Neural crest cell (in vitro differentiated cells): ENCODE data around the gene NCAPD3. TPM values are rescaled to one million over a fixed set of nuclear protein-coding genes. Genes with fewer than 3 reads are reported as not detected.

Experiments used
- DNase-seq: peaks from one replicate; pipeline ENCODE4 v3.0.0; 2021; ENCODE audit warnings: low read depth, mixed read lengths, low spot score
- H3K27ac Mint-ChIP-seq: one replicate; pipeline ENCODE4 v1.8.0; 2021; ENCODE audit warnings: mild to moderate bottlenecking, mixed read lengths; ENCODE audit not compliant: unreplicated experiment
- H3K27me3 Mint-ChIP-seq: 2 replicates; pipeline ENCODE4 v1.8.0; 2021; ENCODE audit warnings: low read depth, mild to moderate bottlenecking, mixed read lengths
- H3K36me3 Mint-ChIP-seq: 2 replicates; pipeline ENCODE4 v1.8.0; 2021; ENCODE audit warnings: low read depth, mild to moderate bottlenecking, mixed read lengths
- H3K4me1 Mint-ChIP-seq: 2 replicates; pipeline ENCODE4 v1.8.0; 2021; ENCODE audit warnings: mixed read lengths
- H3K4me3 Mint-ChIP-seq: one replicate; pipeline ENCODE4 v1.8.0; 2021; ENCODE audit warnings: mild to moderate bottlenecking, mixed read lengths
- H3K9me3 Mint-ChIP-seq: 2 replicates; pipeline ENCODE4 v1.8.0; 2021; ENCODE audit warnings: mixed read lengths
- CTCF ChIP-seq: fragments of 200-600 bp; sonication (generic); conservative IDR thresholded peaks from 2 replicates; pipeline ENCODE4 v1.5.0; 2021; ENCODE audit warnings: antibody characterized with exemption, mild to moderate bottlenecking
- total RNA-seq: library from RNA; stranded (reverse); gene quantifications from 2 replicates; pipeline ENCODE4 v1.2.1, GENCODE V29; 2021

The NCAPD3 gene
- total RNA-seq, 1 donor from 2014 or later: 53.8 TPM

- no peak for DNase-seq
- H3K4me1 Mint-ChIP-seq: no peaks in the 10 kb centered on the region
- H3K27me3 Mint-ChIP-seq: no peaks in the 10 kb centered on the region
- H3K9me3 Mint-ChIP-seq: no peaks in the 10 kb centered on the region
- no peak for TF ChIP-seq CTCF
- H3K36me3 Mint-ChIP-seq: peaks cover 2% of the 10 kb centered on the region
- H3K4me3 Mint-ChIP-seq: no peak overlapping the region
- no peak overlapping the region for H3K27ac Mint-ChIP-seq
Observed at GRCh38 chr11:134181707-134182106, 42.1 kb downstream of the NCAPD3 start.

GRCh38 chr11:134178032-134178674 lies 45.6 kb downstream of the NCAPD3 start:
- Mint-ChIP-seq H3K4me3 (no peak overlapping the region), H3K36me3 (peaks cover 12% of the 10 kb centered on the region), H3K27ac (no peak overlapping the region), H3K9me3 (no peaks in the 10 kb centered on the region), H3K4me1 (no peaks in the 10 kb centered on the region), H3K27me3 (no peaks in the 10 kb centered on the region)
- no peak for TF ChIP-seq CTCF
- no peak for DNase-seq

- Mint-ChIP-seq H3K4me3 (no peak overlapping the region), H3K4me1 (no peaks in the 10 kb centered on the region), H3K27me3 (no peaks in the 10 kb centered on the region), H3K36me3 (peaks cover 24% of the 10 kb centered on the region), H3K9me3 (no peaks in the 10 kb centered on the region), H3K27ac (no peak overlapping the region)
- DNase-seq: no peak
- no peak for TF ChIP-seq CTCF
Observed at GRCh38 chr11:134176284-134176683, 47.5 kb downstream of the NCAPD3 start.

- peaks cover 49% of the 10 kb centered on the region for H3K36me3 Mint-ChIP-seq
- no peak overlapping the region for H3K27ac Mint-ChIP-seq
- H3K4me1 Mint-ChIP-seq: no peaks in the 10 kb centered on the region
- no peaks in the 10 kb centered on the region for H3K27me3 Mint-ChIP-seq
- TF ChIP-seq CTCF: no peak
- H3K9me3 Mint-ChIP-seq: peaks cover 3% of the 10 kb centered on the region
- DNase-seq: no peak
- H3K4me3 Mint-ChIP-seq: no peak overlapping the region
Observed at GRCh38 chr11:134173296-134173695, 50.5 kb downstream of the NCAPD3 start.

- H3K36me3 Mint-ChIP-seq: peaks cover 62% of the 10 kb centered on the region
- peaks cover 5% of the 10 kb centered on the region for H3K9me3 Mint-ChIP-seq
- DNase-seq: no peak
Observed at GRCh38 chr11:134171951-134172350, 51.8 kb downstream of the NCAPD3 start.

More at GRCh38 chr11:134171951-134172350, 51.8 kb downstream of the NCAPD3 start:
- Mint-ChIP-seq H3K27ac (no peak overlapping the region), H3K4me1 (no peaks in the 10 kb centered on the region), H3K27me3 (no peaks in the 10 kb centered on the region), H3K4me3 (no peak overlapping the region)
- no peak for TF ChIP-seq CTCF
